HL-60 (cell line): ENCODE results near the gene FHIT.
A peak's percentile ranks its signal among the peaks of the same experiment; 100 is the strongest.

Source experiments
- DNase-seq, 2 experiments: peaks; one replicate each; pipeline ENCODE4 v3.0.0-alpha.2; 2010 to 2020; ENCODE audit warnings: low read depth in 1 of 2, low spot score in 1 of 2
- H3K27ac ChIP-seq: fragments of 250-450 bp; sonication (Bioruptor Pico); replicated peaks from 2 replicates; pipeline ENCODE4 v1.5.1; 2020; ENCODE audit warnings: mild to moderate bottlenecking, moderate library complexity
- H3K27me3 ChIP-seq: fragments of 250-450 bp; sonication (Bioruptor Pico); 2 replicates; pipeline ENCODE4 v1.5.1; 2021; ENCODE audit warnings: mild to moderate bottlenecking, moderate library complexity; ENCODE audit not compliant: insufficient read depth, poor library complexity, severe bottlenecking
- H3K4me3 ChIP-seq: replicated peaks from 2 replicates; pipeline ENCODE4 v1.5.1; 2011; ENCODE audit warnings: mild to moderate bottlenecking, control low read depth, low read length; ENCODE audit not compliant: insufficient read depth
- GABPA ChIP-seq: IDR thresholded peaks from 2 replicates; pipeline ENCODE4 v1.6.1; 2012; ENCODE audit warnings: low read depth
- POLR2AphosphoS5 ChIP-seq: IDR thresholded peaks from 2 replicates; pipeline ENCODE4 v1.6.1; 2012; ENCODE audit warnings: low read depth
- REST ChIP-seq: IDR thresholded peaks from 2 replicates; pipeline ENCODE4 v1.6.1; 2012; ENCODE audit warnings: low read depth; ENCODE audit not compliant: insufficient replicate concordance
- SPI1 ChIP-seq: IDR thresholded peaks from 2 replicates; pipeline ENCODE4 v1.6.1; 2012; ENCODE audit warnings: low read depth, mild to moderate bottlenecking, borderline replicate concordance
- TF ChIP-seq, protein P1 (sequence below): IDR thresholded peaks from one replicate; pipeline ENCODE4 v1.5.1; 2011; ENCODE audit warnings: low read length, control low read depth, inconsistent platforms; ENCODE audit not compliant: insufficient read depth

FHIT gene

GRCh38 chr3:61060411-61060861, 190.8 kb downstream of the FHIT start:
- Histone ChIP-seq H3K27ac (no peak overlapping the region), H3K27me3 (no peaks in the 10 kb centered on the region), H3K4me3 (no peak overlapping the region)
- TF ChIP-seq, protein P1, sequence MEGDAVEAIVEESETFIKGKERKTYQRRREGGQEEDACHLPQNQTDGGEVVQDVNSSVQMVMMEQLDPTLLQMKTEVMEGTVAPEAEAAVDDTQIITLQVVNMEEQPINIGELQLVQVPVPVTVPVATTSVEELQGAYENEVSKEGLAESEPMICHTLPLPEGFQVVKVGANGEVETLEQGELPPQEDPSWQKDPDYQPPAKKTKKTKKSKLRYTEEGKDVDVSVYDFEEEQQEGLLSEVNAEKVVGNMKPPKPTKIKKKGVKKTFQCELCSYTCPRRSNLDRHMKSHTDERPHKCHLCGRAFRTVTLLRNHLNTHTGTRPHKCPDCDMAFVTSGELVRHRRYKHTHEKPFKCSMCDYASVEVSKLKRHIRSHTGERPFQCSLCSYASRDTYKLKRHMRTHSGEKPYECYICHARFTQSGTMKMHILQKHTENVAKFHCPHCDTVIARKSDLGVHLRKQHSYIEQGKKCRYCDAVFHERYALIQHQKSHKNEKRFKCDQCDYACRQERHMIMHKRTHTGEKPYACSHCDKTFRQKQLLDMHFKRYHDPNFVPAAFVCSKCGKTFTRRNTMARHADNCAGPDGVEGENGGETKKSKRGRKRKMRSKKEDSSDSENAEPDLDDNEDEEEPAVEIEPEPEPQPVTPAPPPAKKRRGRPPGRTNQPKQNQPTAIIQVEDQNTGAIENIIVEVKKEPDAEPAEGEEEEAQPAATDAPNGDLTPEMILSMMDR, result no peak
- TF ChIP-seq SPI1 (no peak), POLR2AphosphoS5 (no peak), REST (no peak), GABPA (no peak)
- no peak for DNase-seq

DNA sequence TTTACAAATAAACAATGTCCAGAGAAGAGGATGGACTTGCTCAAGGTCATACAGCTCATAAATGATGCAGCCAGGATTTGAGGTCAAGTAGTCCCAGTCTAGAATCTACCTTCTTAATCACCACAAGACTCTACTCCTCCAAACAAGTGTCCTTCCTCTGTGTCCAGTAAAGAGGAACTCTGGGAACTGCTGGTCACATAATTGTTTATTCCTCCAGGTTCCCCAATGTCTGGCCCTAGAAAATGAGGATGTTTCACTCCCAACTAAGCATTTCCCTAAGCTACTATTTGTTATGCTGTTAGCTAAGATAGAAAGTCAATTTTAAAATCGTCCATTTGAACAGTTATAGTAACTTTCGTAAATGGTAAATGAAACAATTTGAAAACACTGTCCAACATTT, 192.4 kb downstream of the FHIT start:
- H3K27ac ChIP-seq, result no peak overlapping the region
- H3K4me3 ChIP-seq, result no peak overlapping the region
- TF ChIP-seq REST (no peak), POLR2AphosphoS5 (no peak), GABPA (no peak), SPI1 (peak; percentile 42; the same call in 1 of the 2 replicates)
- TF ChIP-seq, protein P1, result no peak
- DNase-seq, result peak in 1 of 2 experiments; percentile 4
- H3K27me3 ChIP-seq, result no peaks in the 10 kb centered on the region

- H3K27ac ChIP-seq, result no peak overlapping the region
- no peak for DNase-seq
- no peak overlapping the region for H3K4me3 ChIP-seq
- no peaks in the 10 kb centered on the region for H3K27me3 ChIP-seq
- TF ChIP-seq, protein P1, result no peak
- TF ChIP-seq POLR2AphosphoS5 (no peak), GABPA (no peak), REST (no peak), SPI1 (no peak)
Measured at GRCh38 chr3:61057464-61057863, 193.8 kb downstream of the FHIT start.
